Fibroblast of gingiva (primary cell): ENCODE results near the gene NHERF1.

Source experiments
- DNase-seq: peaks from one replicate; pipeline ENCODE4 v3.0.0-alpha.2; 2011; ENCODE audit warnings: low read depth

Gene NHERF1

GRCh38 chr17:74785096-74785980 is 36.9 kb downstream of the NHERF1 start:
- DNase-seq, result no peak

GRCh38 chr17:74785981-74786360 is 37.5 kb downstream of the NHERF1 start:
- DNase-seq, result no peak

- no peak for DNase-seq
Measured at GRCh38 chr17:74786431-74787055, 38.1 kb downstream of the NHERF1 start.

- no peak for DNase-seq
Measured at GRCh38 chr17:74790161-74791058, 42.0 kb downstream of the NHERF1 start.

- no peak for DNase-seq
Measured at GRCh38 chr17:74792586-74793105, 44.2 kb downstream of the NHERF1 start.

GRCh38 chr17:74795327-74796020 is 47.0 kb downstream of the NHERF1 start:
- no peak for DNase-seq

- DNase-seq, result no peak
Measured at GRCh38 chr17:74796211-74796610, 47.8 kb downstream of the NHERF1 start.

GRCh38 chr17:74796866-74797265 is 48.4 kb downstream of the NHERF1 start:
- no peak for DNase-seq

- no peak for DNase-seq
Measured at GRCh38 chr17:74797824-74798223, 49.4 kb downstream of the NHERF1 start.

- peak; percentile 31 for DNase-seq
Measured at GRCh38 chr17:74798239-74798707, 49.8 kb downstream of the NHERF1 start.

GRCh38 chr17:74799097-74799496 is 50.7 kb downstream of the NHERF1 start:
- no peak for DNase-seq

- no peak for DNase-seq
Measured at GRCh38 chr17:74800531-74800930, 52.1 kb downstream of the NHERF1 start.

- DNase-seq, result no peak
Measured at GRCh38 chr17:74801896-74802295, 53.5 kb downstream of the NHERF1 start.

GRCh38 chr17:74803388-74803930 is 55.0 kb downstream of the NHERF1 start:
- DNase-seq, result no peak

- no peak for DNase-seq
Measured at GRCh38 chr17:74803971-74804370, 55.5 kb downstream of the NHERF1 start.

- DNase-seq, result no peak
Measured at GRCh38 chr17:74804683-74805082, 56.3 kb downstream of the NHERF1 start.

- DNase-seq, result no peak
Measured at GRCh38 chr17:74805591-74805991, 57.2 kb downstream of the NHERF1 start.

GRCh38 chr17:74806334-74806733 is 57.9 kb downstream of the NHERF1 start:
- no peak for DNase-seq

GRCh38 chr17:74807441-74807840 is 59.0 kb downstream of the NHERF1 start:
- no peak for DNase-seq

- no peak for DNase-seq
Measured at GRCh38 chr17:74807925-74808324, 59.5 kb downstream of the NHERF1 start.
